Measurements from ENCODE around the gene KISS1.

The KISS1 gene

DNA sequence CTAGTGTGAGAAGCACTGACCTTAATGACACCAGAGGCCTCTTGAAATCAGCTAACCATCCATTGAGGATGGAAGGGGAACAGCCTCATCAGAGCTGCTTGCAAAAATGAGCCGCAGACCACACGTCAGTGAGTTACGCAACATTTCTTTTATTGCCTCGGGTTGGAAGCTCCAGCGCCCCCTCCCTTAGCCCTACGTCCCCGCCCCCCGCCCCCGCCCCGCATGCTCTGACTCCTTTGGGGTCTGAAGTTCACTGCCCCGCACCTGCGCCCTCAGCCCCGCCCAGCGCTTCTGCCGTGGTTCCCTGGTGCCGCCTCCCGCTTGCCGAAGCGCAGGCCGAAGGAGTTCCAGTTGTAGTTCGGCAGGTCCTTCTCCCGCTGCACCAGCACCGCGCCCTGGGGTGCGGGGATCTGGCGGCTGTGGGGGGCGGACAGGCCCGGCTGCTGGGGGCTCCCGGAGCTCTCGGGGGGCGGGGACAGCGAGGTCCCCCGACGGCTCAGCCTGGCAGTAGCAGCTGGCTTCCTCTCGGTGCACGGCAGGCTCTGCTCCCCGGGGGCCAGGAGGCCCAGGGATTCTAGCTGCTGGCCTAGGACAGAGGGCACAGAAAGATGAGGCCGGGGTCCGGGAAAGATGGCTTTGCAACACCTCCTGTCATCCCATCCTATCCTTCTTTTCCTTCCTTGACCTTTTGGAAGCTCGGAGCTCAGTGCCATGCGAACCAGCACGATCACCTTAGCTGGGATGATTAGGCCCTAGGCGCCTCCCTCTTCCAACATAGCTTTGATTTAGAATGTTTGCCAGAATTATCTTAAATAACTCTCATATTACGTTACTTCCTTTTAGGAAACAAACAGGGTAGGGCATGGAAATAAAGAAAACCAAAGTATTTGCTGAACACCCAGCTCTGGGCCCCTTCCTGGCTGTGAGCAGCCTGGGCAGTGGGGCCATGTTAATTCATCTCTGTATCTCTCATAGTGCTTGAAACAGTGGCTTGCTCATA lies 5.8 kb downstream of the KISS1 start:
- peak; percentile 72 for DNase-seq

DNA sequence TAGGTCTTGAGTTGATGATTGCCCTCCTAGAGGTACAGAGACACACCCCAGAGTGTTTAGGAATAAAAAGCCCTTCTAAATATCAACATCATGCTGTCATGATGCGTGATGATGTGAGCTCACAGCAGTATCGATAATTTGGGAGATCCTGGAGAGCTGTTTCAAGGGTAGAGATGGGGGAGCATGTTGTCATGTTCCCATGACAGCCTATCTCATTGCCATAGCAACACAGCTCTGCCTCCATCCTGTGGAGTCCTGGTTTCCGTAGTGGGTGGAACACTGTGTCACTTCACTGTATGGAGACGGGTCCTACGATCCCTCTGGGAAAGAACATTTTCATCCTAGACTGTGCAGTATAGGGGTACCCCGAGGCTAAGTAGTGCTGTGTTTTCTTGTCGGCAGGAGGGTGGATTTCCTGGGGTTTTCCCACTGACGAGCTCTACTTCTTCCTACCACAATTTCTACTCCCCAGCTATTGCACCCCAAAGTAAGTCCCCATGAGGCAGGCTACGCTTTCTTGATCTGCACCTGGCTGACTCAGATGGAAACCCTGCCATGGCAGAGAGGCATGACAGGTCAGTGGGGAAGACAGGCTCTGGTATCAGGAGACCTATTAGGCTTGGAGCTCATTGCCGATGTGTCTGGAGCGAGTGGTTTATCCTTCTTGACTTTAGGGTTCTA lies 7.2 kb downstream of the KISS1 start:
- DNase-seq, result no peak

GRCh38 chr1:204186597-204186996 lies 9.7 kb downstream of the KISS1 start:
- no peak for DNase-seq

DNA sequence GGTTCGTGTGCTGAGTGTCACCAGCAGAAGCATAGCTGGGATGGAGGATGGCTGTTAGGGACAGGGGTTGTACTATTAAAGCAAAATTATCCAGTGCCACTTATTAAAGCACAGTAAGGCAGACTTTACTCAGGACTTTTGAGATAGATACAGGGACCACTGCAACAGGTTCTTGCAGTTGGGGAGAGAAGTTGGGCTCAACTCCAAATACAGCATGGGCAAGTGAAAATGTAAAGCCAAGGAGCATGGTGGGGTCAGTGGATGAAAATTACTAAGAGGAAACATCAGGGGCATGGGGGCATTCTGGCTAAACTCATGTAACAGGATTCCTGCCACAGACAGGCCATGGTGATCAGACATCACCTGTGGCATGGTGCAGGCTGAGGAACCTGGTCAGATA lies 15.2 kb downstream of the KISS1 start:
- DNase-seq, result no peak

- peak; percentile 57 for DNase-seq
These were observed 16.2 kb downstream of the KISS1 start for GRCh38 chr1:204180133-204180532.

GRCh38 chr1:204178487-204179281 lies 17.6 kb downstream of the KISS1 start:
- no peak for DNase-seq

DNA sequence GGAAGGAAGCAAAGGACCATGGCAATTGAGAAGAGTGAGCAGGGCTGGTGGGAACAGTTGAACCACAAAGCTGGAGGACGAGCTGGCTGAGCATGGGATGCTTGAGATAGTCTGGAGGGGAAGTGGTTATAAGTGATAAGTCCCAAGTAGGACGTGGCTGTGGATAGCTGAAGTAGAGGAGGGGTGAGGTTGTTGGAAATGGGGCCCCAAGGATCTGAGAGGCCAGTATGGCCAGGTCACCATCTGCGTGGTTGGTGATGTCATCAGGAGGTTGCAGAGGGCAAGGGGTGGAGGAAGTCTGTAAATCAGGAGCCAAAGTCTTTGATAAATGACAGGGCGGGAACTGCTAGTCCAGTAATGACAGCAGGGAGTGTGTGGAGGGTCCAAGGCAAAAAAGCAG lies 19.2 kb downstream of the KISS1 start:
- no peak for DNase-seq

- no peak for DNase-seq
These were observed 20.2 kb downstream of the KISS1 start for GRCh38 chr1:204176049-204176448.

DNA sequence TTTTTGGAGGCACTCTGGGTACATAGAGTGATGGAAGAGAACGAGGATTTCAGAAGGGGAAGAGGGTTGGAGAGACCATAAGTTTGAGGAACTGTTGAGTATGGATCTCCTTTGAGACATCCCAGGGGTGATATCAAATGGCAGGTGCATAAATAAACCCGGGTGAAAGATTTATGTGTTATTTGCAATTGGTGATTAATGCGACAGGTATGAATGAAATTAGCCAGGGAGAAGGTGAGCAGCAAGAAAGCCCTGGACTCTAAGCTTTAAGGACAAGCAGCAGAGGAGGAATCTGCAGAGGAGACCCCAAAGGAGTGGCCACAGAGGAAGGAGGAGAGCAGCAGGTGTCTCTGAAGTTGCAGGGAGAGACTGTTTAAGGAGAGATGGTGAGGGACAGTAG lies 21.3 kb downstream of the KISS1 start:
- DNase-seq, result no peak

- no peak for DNase-seq
These were observed 23.8 kb downstream of the KISS1 start for GRCh38 chr1:204172404-204173029.

- no peak for DNase-seq
These were observed 24.5 kb downstream of the KISS1 start for GRCh38 chr1:204171751-204172178.

DNA sequence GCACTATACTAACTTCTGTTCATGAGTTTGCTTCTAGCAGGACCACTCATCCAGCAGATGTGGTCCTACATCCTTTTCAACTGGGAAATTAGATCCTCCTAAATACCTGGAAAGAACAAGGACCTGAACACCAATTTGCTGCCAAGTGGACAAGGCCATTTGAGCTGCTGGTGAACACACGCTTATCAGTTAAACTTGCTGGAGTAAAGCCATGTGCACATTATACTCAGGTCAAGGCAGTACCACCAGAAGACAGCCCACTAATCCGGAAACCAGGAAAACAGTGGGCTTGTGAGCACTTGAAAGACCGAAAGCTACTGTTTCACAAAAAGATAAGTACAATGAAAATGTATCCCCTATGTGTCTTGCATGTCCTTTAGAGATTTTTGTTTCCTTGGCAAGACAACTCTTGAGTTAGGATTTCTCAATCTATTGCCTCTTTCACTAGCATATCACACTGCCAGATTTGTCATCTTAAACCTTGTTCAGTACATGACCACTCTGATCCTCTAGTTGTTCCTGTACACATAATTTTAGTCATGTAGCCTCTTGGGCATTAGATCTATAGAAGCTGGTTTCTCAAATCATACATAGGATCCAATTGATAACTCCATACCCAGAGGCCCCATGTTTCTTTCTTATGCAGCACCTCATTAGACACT lies 25.7 kb downstream of the KISS1 start:
- DNase-seq, result no peak

GRCh38 chr1:204169858-204170257 lies 26.4 kb downstream of the KISS1 start:
- no peak for DNase-seq

DNA sequence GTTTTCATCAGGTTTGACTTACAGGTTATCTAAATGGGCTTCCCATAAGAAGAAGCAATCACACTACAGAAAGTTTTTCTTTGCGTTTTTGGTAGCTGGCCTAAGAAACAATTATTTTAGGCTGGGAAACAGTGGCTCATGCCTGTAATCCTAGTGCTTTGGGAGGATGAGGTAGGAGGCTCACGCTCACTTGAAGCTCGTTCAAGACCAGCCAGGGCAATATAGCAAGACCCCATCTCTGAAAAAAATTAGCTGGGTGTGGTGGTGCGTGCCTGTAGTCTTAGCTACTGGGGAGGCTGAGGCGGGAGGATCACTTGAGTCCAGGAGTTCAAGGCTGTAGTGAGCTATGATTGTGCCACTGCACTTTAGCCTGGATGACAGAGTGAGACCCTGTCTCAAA lies 28.6 kb downstream of the KISS1 start:
- DNase-seq, result no peak

DNA sequence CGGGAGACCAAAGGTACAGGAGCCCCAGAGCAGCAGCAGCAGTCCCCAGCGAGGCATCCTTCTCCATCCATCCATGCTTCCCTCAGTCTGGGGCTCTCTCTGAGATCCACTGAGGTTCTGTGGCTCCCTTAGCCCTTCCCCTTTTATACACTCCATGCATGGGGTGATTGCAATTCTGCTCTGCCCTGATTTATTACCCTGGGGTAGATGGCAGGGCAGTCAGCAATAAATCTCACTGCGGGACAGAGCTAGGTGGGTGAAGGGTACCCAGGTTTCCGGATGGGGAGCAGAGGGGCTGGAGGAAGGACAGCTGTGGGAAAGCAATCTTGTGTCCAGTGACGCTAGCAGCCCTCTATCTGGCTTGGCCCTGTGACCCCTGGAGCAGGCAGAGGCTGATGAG lies 30.1 kb downstream of the KISS1 start, which contains the start of gene REN:
Gene REN, minus strand, starts transcription at position 119 of the 400 bp plus-strand sequence. Its CDS starts 44 bp downstream, at position 75.
- no peak for DNase-seq

- peak; percentile 91 for DNase-seq
These were observed 33.7 kb downstream of the KISS1 start for GRCh38 chr1:204162494-204163074.

DNA sequence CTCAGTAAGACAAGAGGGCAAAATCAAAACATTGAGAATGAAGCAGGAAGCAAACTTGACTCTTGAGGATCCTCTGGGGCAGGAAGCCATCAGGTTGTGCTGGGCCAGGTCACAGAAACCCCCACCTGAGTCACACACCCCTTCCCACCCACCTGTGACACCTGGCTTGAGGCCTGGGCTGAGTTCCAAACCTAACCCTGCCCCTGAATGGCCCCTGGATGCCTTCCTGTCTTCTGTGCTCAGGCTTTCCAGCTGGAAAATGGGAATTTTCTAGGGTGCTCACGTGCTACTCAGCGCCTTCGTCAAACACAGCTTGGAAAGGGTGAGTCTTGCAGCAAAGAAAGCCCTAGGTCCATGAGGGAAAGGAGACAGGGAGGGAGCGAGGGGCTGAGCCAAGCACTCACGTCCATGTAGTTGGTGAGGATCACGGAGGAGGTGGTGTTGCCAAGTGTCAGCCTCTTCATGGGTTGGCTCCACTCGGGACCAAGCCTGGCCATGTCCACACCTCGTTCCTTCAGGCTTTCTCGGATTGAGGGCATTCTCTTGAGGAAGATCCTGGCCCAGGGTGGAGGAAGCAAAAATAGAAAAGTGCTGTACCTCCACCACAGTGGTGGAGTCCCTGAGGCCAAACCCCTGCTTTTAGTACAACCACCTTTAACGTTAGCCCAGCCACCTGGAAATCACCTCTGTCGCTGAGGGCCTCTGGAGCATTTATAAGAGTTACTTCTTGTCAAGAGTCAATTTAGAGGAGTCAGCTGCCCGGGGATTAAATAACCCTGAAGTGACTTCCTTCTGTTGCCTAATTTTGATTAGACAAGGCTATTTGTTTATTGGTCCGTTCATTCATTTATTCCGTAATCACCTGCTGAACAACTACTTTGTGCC lies 34.4 kb downstream of the KISS1 start:
- no peak for DNase-seq

DNA sequence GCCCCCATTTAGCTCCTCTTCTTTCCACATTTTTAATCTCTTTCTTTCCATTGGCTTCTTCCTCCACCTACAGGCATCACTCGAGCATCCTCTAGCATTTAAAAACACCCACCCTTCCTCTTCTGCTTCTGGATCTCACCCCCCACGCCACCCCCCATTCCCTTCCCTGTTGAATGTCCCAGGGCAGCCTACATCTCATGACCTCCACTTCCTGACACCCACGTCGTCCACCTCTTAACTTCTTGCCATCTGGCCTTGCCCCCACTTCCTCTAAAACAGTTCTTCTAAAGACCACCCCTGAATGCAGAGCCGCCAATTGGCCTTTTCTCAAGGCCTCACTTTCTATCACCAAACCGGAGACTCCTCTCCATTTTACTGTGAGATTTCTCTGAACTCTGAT lies 38.3 kb downstream of the KISS1 start:
- no peak for DNase-seq

- DNase-seq, result no peak
These were observed 40.4 kb downstream of the KISS1 start for GRCh38 chr1:204155881-204156280.

- DNase-seq, result no peak
These were observed 41.6 kb downstream of the KISS1 start for GRCh38 chr1:204154568-204155255.

Measured in NCI-H510A treated with DMSO at 0.1 percent for 48 hours (cell line).